SIG-M5 treated with dmso at 0.1 percent for 504 hours (cell line): ENCODE data around the gene AP2B1.
"Not testable (repeated sequence)": the region's sequence is repeated elsewhere in the genome, so short reads cannot be mapped to it uniquely, and the experiment has no call there.

Experiments used
- DNase-seq: peaks from one replicate; lab custom pipeline; 2025; ENCODE audit not compliant: unreplicated experiment; lab: John Stamatoyannopoulos, UW

The AP2B1 gene

DNA sequence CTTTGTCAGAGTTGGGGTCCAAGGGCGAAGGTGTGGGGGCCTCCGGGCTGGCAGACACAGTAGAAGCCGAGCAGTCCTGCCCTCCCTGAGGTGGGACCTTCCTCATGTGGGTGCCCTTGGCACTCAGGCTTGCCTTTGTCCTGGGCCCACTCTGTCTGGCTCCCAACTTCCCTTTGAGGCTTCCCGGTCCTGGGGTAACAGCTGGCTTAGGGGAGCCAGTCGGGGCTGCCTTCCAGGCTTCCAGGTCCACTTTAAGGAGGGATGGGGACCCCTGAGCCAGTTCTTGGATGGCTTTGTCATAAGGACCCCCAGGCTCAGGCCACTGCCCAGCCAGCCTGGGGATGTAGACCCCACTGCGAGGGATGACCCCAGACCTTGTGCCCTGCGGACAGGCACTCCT, 158.1 kb downstream of the AP2B1 start:
- no peak for DNase-seq

DNA sequence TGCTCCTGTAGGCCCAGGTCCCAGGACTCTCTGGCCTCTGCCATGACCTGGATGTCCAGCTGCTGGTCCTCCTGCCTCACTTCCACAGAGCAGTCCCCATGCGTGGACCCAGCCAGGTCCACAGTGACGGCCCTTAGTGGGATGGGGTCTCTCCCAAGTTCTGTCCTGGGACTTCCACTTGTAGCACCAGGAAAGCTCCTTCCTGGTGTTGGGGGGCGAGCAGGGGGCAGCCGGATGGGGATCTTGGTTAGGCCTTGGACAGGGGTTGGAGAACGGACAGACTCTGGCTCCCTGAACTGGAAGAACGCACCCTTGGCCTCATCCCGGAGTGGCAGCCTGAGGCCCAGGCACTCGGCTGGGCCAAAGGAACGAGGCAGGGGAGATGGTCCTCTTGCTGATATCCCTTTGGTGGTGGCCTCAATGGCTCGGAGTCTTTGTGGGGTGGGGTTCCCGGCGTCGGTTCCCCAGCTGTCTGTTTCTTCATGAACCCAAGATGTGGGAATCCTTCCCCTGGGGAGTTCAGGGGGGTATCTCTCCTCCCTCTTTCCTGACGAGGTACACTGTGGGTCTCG, 158.7 kb downstream of the AP2B1 start:
- no peak for DNase-seq

DNA sequence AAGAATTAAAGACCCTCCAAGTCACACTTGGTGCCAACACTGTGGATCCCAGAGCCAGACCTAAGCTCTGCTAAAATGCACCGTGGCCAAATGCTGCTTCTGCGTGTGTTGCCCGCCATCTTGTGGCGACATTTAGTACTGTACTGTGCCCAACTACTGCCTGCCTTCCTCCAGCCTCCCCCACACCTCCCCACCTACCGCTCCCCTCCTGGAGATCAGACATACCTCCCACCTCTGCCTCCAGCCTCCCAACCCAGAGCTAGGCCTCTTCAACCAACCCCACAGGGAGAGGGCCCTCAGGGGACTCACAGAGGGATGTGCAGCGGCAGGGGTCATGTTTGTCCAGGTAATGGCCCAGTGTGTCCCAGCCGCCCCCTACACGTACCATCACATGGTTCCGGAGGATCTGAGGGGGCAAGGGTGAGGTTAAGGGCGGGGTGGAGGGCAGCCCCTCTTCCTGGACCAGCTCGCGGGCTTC, 160.5 kb downstream of the AP2B1 start:
- peak; percentile 79 for DNase-seq

DNA sequence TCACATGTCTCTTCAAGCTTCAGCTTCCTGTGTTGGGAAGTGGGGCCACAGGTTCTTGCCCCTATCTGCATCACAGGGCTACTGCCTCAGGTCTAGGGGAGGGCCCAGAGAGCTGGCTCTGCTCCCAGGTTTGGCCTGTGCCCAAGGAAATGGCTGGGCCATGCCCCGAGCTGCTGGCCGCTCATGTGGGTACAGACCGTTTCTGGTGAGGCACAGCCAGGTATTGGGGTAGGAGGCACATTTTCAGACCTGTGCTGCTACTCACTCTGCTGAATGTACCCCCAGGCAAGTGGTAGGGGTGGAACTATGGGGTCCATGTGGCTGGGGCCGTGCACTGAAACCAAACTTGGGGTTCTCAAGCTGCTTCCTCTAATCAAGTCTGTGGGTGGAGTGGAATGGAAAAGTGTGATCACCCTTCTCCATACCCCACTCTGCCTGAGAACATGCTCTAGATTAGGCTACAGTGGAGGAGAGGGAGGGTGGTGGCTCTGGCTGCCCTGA, 161.3 kb downstream of the AP2B1 start:
- no peak for DNase-seq

DNA sequence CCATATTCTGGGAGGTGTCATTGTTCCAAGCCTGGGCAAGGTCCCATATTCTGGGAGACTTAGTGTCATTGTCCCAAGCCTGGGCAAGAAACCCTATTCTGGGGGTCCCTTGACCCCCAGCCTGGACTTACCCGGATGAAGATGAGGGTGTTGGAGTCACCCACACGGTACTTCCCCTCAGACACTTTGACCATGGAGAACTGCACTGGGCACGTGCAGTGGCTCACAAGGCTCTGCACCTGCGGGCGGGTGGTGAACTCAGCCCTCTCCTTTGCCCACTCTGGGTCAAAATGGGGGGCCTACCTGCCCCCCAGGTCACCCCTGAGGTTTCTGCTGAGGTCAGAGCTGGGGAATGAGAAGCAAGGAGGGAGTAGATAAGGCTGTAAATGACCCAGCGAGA, 161.9 kb downstream of the AP2B1 start:
- no peak for DNase-seq

DNA sequence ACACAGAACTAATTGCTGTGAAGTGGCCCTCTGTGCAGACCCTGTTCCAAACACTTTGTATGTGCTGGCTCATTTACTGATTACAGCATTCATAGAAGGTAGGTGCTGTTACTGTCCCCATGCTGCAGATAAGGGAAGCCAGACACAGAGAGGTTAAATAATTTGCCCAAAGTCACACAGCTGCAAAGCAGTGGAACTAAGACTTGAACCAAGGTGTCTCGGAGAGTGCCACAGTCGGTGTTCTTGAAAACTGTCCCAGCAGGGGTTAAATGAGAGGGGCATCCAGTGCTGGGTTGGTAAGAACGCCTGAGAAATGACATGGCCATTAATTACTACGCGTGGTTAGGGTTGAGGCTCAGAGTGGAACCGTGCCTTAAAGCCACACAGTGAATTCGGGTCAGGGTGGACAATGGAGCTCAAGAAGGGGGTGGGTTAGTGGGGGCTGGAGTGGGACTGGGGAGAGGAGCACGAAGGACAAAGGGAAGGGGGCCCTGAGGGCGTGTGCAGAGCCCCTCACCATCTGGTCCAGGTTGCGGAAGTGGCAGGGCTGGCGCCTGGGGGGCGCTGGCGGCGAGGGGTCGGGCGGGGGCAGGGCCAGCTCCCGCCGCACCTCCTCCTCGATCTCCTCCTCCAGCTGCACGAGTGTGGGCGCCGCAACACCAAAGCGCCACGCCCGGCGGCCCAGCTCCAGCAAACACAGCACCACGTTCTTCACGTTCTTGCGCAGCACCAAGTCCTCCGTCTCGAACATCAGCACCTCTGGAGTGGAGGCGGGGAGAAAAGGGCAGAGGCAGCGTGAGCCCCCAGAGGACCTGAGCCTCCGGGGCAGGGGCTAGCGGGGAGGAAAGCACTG, 162.7 kb downstream of the AP2B1 start:
- no peak for DNase-seq

DNA sequence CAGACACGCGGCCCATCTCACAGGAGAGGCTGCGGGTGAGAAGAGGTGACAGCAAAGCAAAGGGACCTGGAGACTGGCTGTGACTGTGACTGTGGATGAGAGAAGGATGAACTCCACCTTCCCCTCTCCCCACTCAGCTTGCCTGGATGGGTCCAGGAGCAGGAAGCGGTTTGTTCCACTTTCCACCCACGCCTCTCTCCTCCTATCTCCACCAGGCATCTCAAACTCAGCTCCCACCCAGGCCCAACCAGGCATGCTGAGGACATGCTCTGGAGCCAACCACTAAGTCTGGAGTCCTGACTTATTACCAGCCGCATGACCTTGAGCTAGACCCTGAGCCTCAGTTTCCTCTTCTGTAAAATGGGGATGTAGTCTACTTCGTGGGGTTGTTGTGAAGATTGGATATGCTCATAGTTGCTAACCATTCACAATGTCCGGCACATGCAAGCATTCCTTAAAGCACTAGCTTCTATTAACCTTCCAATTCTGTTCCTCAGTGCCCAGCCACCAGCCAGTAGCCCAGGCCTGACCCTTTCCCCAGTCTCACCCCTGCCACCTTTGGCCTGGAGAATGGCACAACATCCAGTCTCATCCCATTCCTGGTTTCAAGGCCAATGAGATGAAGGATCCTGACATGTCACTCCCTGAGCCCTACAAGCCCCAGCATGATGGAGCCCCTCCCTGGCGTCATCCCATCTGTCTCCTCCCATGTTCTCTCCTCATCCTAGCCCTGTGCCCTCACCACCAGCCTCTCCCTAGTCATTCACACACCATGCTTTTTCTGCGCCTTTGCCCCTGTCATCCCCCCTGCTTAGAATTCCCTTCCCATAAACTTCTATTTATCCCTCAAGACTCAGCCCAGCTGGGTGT, 163.6 kb downstream of the AP2B1 start:
- no peak for DNase-seq

DNA sequence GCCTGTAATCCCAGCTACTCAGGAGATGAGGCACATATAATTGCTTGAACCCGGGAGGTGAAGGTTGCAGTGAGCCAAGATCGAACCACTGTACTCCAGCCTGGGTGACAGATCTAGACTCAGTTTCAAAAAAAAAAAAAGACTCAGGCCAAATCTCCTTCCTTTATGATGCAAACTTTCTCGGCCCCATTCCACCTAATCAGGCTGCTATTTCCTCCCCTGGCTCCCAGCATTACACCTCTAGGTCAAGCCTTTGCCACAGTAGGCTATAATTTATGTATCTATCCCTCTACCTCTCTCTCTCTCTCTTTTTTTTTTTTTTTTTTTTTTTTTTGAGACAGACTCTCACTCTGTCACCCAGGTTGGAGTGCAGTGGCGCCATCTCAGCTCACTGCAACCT, 164.4 kb downstream of the AP2B1 start:
- DNase-seq = not testable (repeated sequence)

DNA sequence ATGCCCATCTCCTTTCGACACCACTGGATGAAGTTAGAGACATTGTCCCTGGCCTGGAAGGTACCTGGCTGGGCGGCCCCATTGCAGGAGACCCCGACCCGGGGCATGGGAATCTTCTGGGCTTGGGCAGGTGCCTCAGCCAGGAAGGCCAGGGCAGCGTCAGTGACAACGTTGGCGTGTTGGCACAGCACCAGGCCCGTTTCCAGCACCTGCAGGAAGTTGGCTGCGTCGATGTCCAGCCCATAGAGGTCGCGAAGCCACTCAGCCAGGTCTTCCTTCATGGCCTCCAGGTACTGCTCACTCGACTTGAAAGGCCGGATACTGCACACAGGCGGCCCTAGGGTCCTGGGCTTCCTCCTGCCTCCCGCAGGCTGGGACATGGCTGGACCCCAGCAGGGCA, 165.3 kb downstream of the AP2B1 start:
- DNase-seq = no peak

DNA sequence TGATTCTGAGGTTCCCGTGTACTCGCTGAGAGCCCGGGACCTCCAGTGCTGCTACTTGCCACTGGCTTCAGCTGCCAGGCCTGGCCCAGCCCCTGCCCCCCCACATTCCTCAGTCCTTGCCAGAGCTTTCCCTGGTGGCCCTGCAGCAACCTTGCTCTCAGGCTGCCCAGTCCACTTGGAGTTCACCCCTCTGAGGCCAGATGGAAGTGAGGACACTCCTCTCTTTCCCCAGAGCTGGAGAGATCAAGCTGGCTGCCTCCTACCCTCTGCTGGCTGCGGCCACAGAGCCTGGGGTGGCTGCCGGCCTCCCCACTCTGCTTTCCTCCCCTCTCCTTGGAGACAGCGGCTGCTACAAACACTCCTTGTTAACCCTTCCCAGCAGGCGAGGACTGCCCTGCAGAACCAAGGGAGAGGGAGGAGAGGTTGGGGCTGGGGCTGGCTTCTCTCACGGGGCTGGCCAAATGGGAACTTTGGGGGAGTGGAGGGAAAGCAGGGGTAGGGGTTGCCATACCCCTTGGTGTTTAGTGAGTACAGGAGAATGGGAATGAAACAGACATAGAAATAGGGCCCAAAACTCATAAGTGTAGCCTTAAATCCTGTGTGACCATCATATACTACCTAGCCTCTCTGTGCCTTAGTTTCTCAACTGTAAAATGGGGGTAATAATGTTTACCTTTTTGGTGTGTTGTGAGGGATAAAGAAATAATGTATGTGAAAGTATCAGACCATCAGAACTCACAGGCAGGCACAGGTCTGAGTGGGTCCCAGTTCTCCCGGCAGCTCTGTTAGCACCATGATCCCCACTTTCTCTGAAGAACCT, 166.0 kb downstream of the AP2B1 start, which contains the start of gene GAS2L2:
GAS2L2 (minus strand) TSS at position 295 of the 820 bp plus-strand sequence. CDS start 389 bp downstream, outside the sequence.
- DNase-seq = no peak

DNA sequence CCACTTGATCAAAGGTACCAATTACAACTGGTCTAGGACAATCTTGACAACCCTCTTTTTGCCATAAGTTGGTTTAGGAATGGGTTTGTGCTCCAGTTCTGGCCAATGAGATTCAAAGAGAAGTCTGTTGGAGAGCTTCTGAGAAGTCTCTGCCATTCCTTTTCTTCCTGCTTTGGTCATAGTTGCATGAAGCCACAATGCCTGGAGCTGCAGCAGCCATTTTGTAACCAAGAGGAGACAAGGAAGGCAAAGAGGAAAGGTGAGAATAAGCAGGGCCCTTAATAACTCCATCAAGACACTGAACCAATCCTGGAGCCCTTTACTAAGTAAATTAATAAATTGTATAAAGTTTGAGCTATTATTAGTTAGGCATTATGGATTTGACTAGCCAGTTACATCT, 170.1 kb downstream of the AP2B1 start:
- DNase-seq = no peak

DNA sequence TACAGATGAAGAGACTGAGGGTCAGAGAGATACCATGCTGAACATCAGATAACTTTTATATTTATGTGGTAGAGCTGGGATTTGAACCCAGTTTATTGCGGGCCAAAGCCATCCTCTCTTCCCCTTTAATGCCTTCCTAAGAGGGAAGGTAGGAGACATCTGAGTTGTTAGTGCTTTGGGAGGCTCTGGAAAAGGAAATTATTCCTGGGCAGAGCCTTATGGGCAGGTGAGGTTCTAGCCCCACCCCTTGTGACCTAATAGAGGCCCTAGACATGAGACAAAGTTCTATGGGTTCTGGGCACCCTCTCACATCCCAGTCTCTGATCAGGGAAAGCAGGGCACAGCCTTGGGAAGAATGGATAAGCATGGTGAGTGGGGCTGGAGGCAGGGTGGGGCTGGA, 173.5 kb downstream of the AP2B1 start, which contains the start of gene C17orf50:
C17orf50 (plus strand) TSS at position 301 of the 400 bp plus-strand sequence; CDS start at position 356, 55 bp downstream.
- no peak for DNase-seq

DNA sequence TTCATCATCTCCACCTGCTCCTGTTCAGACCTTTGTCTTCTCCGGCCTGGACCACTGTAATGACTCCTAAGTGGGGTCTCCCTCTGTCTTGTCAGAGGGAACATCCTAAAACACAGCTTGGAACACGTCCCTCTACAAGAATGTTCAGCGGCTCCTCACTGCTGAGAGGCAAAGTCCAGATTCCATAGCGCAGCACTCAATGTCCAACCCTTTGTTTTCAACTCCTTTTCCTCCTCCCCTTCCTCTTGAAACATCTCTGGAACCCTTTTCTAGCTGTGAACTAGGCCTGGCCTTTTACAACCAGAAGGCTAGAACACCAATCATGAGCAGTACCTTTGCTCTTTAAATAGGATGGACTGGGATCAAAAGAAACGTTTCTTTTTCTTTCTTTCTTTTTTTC, 174.5 kb downstream of the AP2B1 start:
- DNase-seq = no peak

DNA sequence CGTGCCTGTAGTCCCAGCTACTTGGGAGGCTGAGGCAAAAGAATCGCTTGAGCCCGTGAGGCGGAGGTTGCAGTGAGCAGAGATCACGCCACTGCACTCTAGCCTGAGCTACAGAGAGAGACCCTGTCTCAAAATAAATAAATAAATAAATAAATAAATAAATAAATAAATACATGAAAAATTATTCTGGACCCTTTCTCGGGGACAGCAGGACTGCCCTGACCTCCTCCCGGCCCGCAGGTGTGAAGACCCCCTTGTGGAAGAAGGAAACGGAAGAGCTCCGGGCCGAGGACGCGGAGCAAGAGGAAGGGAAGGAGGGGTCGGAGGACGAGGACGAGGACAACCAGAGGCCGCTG, 176.6 kb downstream of the AP2B1 start:
- no peak for DNase-seq

DNA sequence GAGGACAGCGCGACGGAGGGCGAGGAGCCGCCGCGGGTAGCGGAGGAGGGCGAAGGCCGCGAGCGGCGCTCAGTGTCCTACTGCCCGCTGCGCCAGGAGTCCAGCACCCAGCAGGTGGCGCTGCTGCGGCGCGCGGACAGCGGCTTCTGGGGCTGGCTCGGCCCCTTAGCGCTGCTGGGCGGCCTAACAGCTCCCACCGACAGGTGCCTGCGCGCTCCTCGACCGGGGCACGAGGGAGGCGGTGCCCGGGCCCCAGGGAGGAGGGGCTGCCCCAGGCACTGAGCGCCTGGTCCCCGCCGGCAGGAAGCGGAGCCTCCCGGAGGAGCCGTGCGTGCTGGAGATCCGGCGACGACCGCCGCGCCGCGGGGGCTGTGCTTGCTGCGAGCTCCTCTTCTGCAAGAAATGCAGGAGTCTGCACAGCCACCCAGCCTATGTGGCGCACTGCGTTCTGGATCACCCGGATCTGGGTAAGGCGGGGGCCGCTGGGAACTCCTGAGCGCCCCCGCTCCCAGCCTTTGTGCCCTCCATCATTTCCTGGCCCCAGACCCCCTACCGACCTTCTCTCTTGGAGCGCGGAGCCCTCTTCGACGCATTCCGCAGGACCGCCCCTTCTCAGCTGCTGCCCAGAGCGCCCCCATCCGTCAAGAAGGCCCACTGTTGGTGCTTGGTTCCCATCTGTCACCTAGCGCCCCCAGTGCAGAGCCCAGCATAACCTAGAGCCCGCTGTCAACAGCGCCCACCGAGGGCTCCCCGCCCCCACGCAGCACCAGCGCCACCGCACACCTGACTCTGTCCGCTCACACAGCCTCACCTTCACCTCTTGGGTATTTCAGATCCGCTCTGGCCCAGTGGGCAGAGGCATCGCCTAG, 177.2 kb downstream of the AP2B1 start:
- DNase-seq = peak; percentile 84

DNA sequence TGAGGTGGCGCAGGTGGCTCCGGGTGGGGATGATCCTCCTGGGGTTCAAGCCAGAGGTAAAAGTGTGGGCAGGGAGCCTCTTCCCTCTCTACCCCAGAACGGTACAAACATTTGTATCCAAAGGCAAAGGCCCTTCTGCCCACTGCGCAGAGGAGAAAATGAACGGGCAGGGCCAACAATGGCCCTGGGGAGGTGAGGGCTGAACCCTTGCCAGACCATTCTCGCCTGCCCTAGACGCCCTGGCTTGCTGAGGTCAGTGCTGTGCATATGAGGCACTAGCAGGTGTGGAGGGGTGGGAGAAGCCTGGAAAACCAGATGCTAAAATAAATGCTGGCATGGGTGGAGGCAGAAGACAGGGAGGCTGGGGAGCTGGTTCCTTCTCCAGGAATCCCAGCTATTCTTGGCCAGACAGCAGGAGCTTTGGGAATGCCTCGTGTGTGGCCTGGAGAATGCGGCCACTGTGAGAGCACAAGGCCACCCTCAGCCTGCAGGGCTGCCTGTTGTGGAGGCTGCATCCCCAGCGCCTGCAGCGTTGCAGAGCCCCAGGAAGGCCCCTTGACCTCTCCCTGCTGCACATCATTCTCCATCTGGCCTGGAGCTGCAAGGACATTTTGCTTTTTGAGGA, 178.1 kb downstream of the AP2B1 start:
- no peak for DNase-seq

DNA sequence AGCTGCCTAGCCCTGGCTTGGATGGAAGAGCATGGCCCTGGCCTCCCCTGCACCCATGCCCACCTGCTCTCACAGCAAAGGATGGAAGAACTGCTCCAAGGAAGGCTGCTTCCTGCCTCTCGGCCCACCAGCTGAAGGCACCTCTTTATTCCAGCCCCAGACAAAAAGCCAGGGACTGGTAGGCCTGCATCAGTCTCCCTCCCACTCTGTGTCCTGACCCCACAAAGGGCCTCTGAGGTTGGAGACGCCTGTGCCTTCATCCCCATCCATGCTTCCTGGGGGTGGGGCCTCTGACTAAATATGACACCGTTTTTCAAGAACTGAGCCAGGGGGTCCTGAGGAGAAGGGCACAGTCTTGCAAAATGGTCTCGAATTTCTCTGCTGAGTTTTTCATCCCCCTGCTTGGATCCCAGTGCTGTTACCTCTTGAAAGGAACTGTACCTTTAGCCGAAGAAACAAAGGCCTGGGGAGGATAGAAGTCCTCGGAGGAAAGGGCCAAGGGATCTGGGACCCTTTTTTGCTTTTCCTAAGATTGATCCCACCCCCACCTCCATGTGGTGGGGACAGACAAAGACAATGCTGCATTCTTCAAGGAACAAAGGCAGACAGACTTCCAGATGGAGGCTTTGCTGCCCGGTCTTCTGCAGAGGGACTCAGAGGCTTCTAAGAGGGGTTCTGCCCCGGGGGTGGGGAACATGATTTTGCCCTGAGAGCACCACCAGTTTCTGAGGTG, 178.8 kb downstream of the AP2B1 start:
- DNase-seq = no peak

DNA sequence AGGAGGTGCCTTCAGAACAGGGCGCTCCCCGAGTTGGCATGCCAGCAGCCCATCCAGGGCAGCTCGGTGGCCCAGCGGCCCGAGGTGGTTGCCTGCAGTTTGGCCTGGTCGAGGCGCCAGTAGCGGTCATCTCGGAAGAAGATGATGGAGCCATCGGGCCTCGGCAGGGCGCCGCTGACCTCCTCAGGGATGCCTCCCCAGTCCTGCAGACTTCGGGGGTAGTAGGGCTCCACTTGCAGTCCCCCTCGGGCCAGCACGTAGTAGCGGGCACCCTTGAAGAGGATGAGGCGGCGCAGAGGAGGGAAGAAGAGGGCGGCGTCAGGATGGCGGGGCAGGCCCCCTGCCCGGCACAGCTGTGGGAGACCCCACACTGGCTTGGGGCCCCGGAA, 179.4 kb downstream of the AP2B1 start:
- no peak for DNase-seq
